HEK293 (cell line): ENCODE results near the gene RIPK4.

ENCODE experiments used
- CTCF ChIA-PET: fragments of 350-600 bp; formaldehyde crosslinking; extraction: SDS; loops from one replicate; lab custom pipeline; 2021; ENCODE audit warnings: antibody characterized with exemption; lab: Yijun Ruan, JAX
- POLR2A ChIA-PET: fragments of 300-600 bp; formaldehyde crosslinking; extraction: SDS; loops from one replicate; lab custom pipeline; 2020; ENCODE audit warnings: antibody characterized with exemption, inconsistent platforms; lab: Yijun Ruan, JAX
- H3K27ac ChIP-seq: fragments of 200-500 bp; sonication (Bioruptor generic); 2 replicates; pipeline ENCODE4 v1.5.1; 2014; ENCODE audit warnings: low read depth, low read length, control low read depth, inconsistent platforms; ENCODE audit errors: extremely low read depth
- H3K36me3 ChIP-seq, 2 experiments: fragments of 200-500 bp in 1 of 2; sonication (Bioruptor generic) in 1 of 2; 1 replicate in 1 of 2; 2 replicates in 1 of 2; pipeline ENCODE4 v1.5.1; 2014 to 2017; ENCODE audit warnings: inconsistent platforms in 2 of 2, low read length in 2 of 2; ENCODE audit not compliant: control insufficient read depth in 2 of 2, insufficient read depth in 1 of 2
- H3K4me1 ChIP-seq: fragments of 200-500 bp; sonication (Bioruptor generic); 2 replicates; pipeline ENCODE4 v1.5.1; 2014; ENCODE audit warnings: mild to moderate bottlenecking, low read length, inconsistent platforms; ENCODE audit not compliant: control insufficient read depth, insufficient read depth
- H3K4me3 ChIP-seq: 2 replicates; pipeline ENCODE4 v1.5.1; 2011; ENCODE audit warnings: low read depth, mild to moderate bottlenecking, control low read depth, low read length, moderate library complexity
- H3K9me3 ChIP-seq: fragments of 200-500 bp; sonication (Bioruptor generic); 2 replicates; pipeline ENCODE4 v1.5.1; 2014; ENCODE audit warnings: low read depth, low read length, inconsistent platforms; ENCODE audit not compliant: control insufficient read depth, insufficient read depth
- BCL6B ChIP-seq: fragments of 450-650 bp; formaldehyde crosslinking; IDR thresholded peaks from 2 replicates; pipeline ENCODE4 v1.5.1; 2017; ENCODE audit warnings: missing biosample characterization, missing genetic modification characterization
- CTCF ChIP-seq: fragments of 450-650 bp; formaldehyde crosslinking; IDR thresholded peaks from 2 replicates; pipeline ENCODE4 v1.5.1; 2016; ENCODE audit warnings: missing biosample characterization, missing genetic modification characterization
- GLI4 ChIP-seq: fragments of 450-650 bp; formaldehyde crosslinking; IDR thresholded peaks from 2 replicates; pipeline ENCODE4 v1.5.1; 2016; ENCODE audit warnings: missing biosample characterization, missing genetic modification characterization
- GLIS1 ChIP-seq: fragments of 450-650 bp; formaldehyde crosslinking; IDR thresholded peaks from 2 replicates; pipeline ENCODE4 v1.5.1; 2016; ENCODE audit warnings: missing biosample characterization, missing genetic modification characterization
- IKZF3 ChIP-seq: fragments of 450-650 bp; IDR thresholded peaks from 2 replicates; pipeline ENCODE4 v1.5.0; 2018; ENCODE audit warnings: missing biosample characterization, mild to moderate bottlenecking, missing genetic modification characterization, moderate library complexity
- KLF8 ChIP-seq: fragments of 450-650 bp; formaldehyde crosslinking; IDR thresholded peaks from 2 replicates; pipeline ENCODE4 v1.5.1; 2016; ENCODE audit warnings: missing biosample characterization, missing genetic modification characterization
- SALL2 ChIP-seq: fragments of 450-650 bp; formaldehyde crosslinking; IDR thresholded peaks from 2 replicates; pipeline ENCODE4 v1.5.0; 2017; ENCODE audit warnings: missing biosample characterization, mild to moderate bottlenecking, missing genetic modification characterization, borderline replicate concordance
- SCRT1 ChIP-seq: fragments of 450-650 bp; formaldehyde crosslinking; IDR thresholded peaks from 2 replicates; pipeline ENCODE4 v1.5.1; 2016; ENCODE audit warnings: missing biosample characterization, missing genetic modification characterization, borderline replicate concordance
- SP7 ChIP-seq: fragments of 450-650 bp; formaldehyde crosslinking; IDR thresholded peaks from 2 replicates; pipeline ENCODE4 v1.5.1; 2016; ENCODE audit warnings: missing biosample characterization, missing genetic modification characterization
- TRIM28 ChIP-seq: IDR thresholded peaks from 2 replicates; pipeline ENCODE4 v1.6.1; 2011; ENCODE audit warnings: low read length, control low read depth, borderline replicate concordance
- YY1 ChIP-seq: fragments of 450-650 bp; formaldehyde crosslinking; IDR thresholded peaks from 2 replicates; pipeline ENCODE4 v1.5.1; 2018; ENCODE audit warnings: missing biosample characterization, missing genetic modification characterization
- ZBTB21 ChIP-seq: fragments of 450-650 bp; formaldehyde crosslinking; IDR thresholded peaks from 2 replicates; pipeline ENCODE4 v1.5.1; 2017; ENCODE audit warnings: missing biosample characterization, missing genetic modification characterization
- ZBTB7A ChIP-seq: fragments of 450-650 bp; formaldehyde crosslinking; IDR thresholded peaks from 2 replicates; pipeline ENCODE4 v1.5.1; 2016; ENCODE audit warnings: low read depth, missing biosample characterization, missing genetic modification characterization
- ZBTB8A ChIP-seq: fragments of 450-650 bp; formaldehyde crosslinking; IDR thresholded peaks from 2 replicates; pipeline ENCODE4 v1.5.1; 2016; ENCODE audit warnings: missing biosample characterization, missing genetic modification characterization
- ZIC2 ChIP-seq: fragments of 450-650 bp; formaldehyde crosslinking; IDR thresholded peaks from 2 replicates; pipeline ENCODE4 v1.5.1; 2016; ENCODE audit warnings: missing biosample characterization, missing genetic modification characterization
- ZNF280D ChIP-seq: fragments of 450-650 bp; formaldehyde crosslinking; IDR thresholded peaks from 2 replicates; pipeline ENCODE4 v1.5.1; 2016; ENCODE audit warnings: missing biosample characterization, missing genetic modification characterization
- ZNF324 ChIP-seq: fragments of 450-650 bp; formaldehyde crosslinking; IDR thresholded peaks from 2 replicates; pipeline ENCODE4 v1.5.1; 2016; ENCODE audit warnings: missing biosample characterization, missing genetic modification characterization
- ZNF37A ChIP-seq: fragments of 450-650 bp; IDR thresholded peaks from 2 replicates; pipeline ENCODE4 v1.5.1; 2018; ENCODE audit warnings: missing biosample characterization, missing genetic modification characterization
- ZNF488 ChIP-seq: fragments of 450-650 bp; formaldehyde crosslinking; IDR thresholded peaks from 2 replicates; pipeline ENCODE4 v1.5.1; 2016; ENCODE audit warnings: missing biosample characterization, missing genetic modification characterization
- ZNF530 ChIP-seq: fragments of 450-650 bp; formaldehyde crosslinking; IDR thresholded peaks from 2 replicates; pipeline ENCODE4 v1.5.1; 2016; ENCODE audit warnings: low read depth, missing biosample characterization, missing genetic modification characterization
- ZNF548 ChIP-seq: fragments of 450-650 bp; formaldehyde crosslinking; IDR thresholded peaks from 2 replicates; pipeline ENCODE4 v1.5.1; 2016; ENCODE audit warnings: missing biosample characterization, missing genetic modification characterization
- ZNF558 ChIP-seq: fragments of 450-650 bp; formaldehyde crosslinking; IDR thresholded peaks from 2 replicates; pipeline ENCODE4 v1.5.1; 2016; ENCODE audit warnings: missing biosample characterization, missing genetic modification characterization
- ZNF561 ChIP-seq: fragments of 450-650 bp; IDR thresholded peaks from 2 replicates; pipeline ENCODE4 v1.5.1; 2018; ENCODE audit warnings: missing biosample characterization, missing genetic modification characterization, borderline replicate concordance
- ZNF600 ChIP-seq: fragments of 450-650 bp; formaldehyde crosslinking; IDR thresholded peaks from 2 replicates; pipeline ENCODE4 v1.5.1; 2016; ENCODE audit warnings: missing biosample characterization, missing genetic modification characterization
- ZNF654 ChIP-seq: fragments of 450-650 bp; formaldehyde crosslinking; IDR thresholded peaks from 2 replicates; pipeline ENCODE4 v1.5.1; 2016; ENCODE audit warnings: low read depth, missing biosample characterization, missing genetic modification characterization
- ZNF76 ChIP-seq: fragments of 450-650 bp; formaldehyde crosslinking; IDR thresholded peaks from 2 replicates; pipeline ENCODE4; 2016; ENCODE audit warnings: low read depth, missing biosample characterization, missing genetic modification characterization, borderline replicate concordance
- ZSCAN16 ChIP-seq: fragments of 450-650 bp; formaldehyde crosslinking; IDR thresholded peaks from 2 replicates; pipeline ENCODE4 v1.5.1; 2016; ENCODE audit warnings: missing biosample characterization, missing genetic modification characterization

The RIPK4 gene

GRCh38 chr21:41777951-41778815, 11.3 kb upstream of the RIPK4 start:
- no peak overlapping the region for H3K4me3 ChIP-seq
- ChIA-PET CTCF (interaction anchor here (0.6 to 6.7 kb wide), 16 partner anchors 9 to 1937 kb away, joined by 3 to 164 read pairs (median 4); no protein-coding TSS in a partner anchor), POLR2A (interaction anchor here (0.7 to 1.6 kb wide), 5 partner anchors 10 to 495 kb away, joined by 3 to 8 read pairs (median 5); no protein-coding TSS in a partner anchor)
- no peak overlapping the region; the same call in 1 of the 2 replicates for H3K27ac ChIP-seq
- H3K4me1 ChIP-seq: peaks cover 15% of the 10 kb centered on the region; the same call in 1 of the 2 replicates
- H3K36me3 ChIP-seq: no peaks in the 10 kb centered on the region
- no peaks in the 10 kb centered on the region for H3K9me3 ChIP-seq
- TF ChIP-seq YY1 (tag by site-specific recombination) (no peak), SCRT1 (no peak), ZNF76 (no peak), CTCF (tag by site-specific recombination) (peak; percentile 71), SALL2 (tag by site-specific recombination) (no peak), ZNF530 (no peak), TRIM28 (0 out of 2 replicates have a peak, but pooled peaks have one; percentile 76), ZBTB8A (tag by site-specific recombination) (peak; percentile 40), IKZF3 (tag by site-specific recombination) (peak; percentile 98), ZNF561 (tag by site-specific recombination) (peak; percentile 58; the same call in 1 of the 2 replicates), ZNF548 (tag by site-specific recombination) (no peak), ZNF280D (tag by site-specific recombination) (no peak), ZNF324 (no peak), ZSCAN16 (no peak), ZBTB21 (tag by site-specific recombination) (no peak), KLF8 (tag by site-specific recombination) (peak; percentile 61; the same call in 1 of the 2 replicates), GLIS1 (tag by site-specific recombination) (peak; percentile 25; the same call in 1 of the 2 replicates), GLI4 (tag by site-specific recombination) (no peak), SP7 (tag by site-specific recombination) (peak; percentile 35; the same call in 1 of the 2 replicates), ZIC2 (peak; percentile 74), ZNF654 (peak; percentile 49), ZNF600 (peak; percentile 50; the same call in 1 of the 2 replicates), ZNF488 (tag by site-specific recombination) (no peak), ZNF558 (tag by site-specific recombination) (no peak), BCL6B (tag by site-specific recombination) (no peak), ZBTB7A (tag by site-specific recombination) (no peak), ZNF37A (tag by site-specific recombination) (no peak)
